ENCODE measurements around the gene TMEM259. TPM values are rescaled to one million over a fixed set of nuclear protein-coding genes. Genes with fewer than 3 reads are reported as not detected.

Gene TMEM259
- total RNA-seq, 1 donor, result 83.0 TPM

DNA sequence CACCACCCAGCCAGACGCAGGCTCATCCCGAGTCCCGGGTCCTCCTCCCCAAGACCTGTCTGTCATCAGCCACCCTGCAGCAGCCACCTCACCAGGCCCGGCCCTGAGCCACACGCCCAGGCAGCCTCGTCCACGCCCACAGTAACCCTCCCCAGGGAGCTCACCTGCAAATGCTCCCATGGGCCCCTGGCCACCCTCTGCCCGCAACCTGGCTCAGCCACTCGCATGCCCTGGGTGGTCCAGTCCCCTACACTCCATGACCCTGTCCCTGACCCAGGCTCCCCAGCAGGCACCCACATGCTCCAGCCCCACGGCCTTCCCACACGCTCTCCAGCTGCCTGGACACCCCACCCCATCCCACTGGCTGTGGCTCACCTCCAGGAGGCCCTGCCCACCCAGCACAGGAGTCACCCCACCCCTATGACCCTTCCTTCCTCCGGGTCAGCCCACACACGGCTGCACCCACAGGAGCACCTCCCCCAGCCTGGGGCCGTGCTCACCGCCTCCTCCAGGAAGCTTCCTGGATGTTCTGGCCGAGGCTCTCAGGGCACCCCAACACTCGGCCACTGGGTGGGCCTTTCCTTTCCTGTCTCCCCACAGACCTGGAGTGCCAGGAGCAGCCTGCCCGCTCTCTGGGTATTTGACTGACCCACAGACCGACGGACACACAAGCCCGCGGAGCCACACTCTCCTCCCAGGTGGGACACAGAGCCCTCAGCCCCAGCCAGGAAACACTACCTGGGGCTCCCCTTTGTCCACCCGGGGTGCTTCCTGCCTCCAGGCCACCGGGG is 3.6 kb downstream of the TMEM259 start:
- Histone ChIP-seq H3K4me1 (ENCODE audit: insufficient read depth, low read length) (peaks cover 51% of the 10 kb centered on the region), H3K27me3 (ENCODE audit: insufficient read depth, low read length) (no peaks in the 10 kb centered on the region), H3K4me3 (ENCODE audit: low read length) (no peak overlapping the region)

DNA sequence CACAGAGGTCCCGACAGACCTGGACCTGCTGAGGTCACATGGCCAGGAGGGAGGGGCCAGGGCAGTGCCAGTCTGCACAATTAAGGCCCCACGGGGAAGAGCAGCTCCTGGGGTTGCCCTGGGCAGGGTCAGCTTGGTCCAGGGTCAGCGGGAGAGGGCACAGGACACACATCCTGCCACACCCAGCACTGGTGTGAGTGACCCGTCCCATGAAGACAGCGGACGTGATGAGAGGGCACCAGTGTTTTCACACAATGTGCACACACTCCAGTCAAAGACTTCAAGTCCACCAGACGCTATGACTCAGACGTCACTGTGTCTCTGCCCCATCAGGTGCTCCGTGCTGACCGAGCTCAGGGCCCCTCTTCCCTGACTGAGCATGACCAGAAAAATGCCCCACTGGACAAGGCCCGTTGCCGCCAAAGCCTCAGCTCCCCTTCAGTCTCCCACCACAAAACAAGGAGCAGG is 4.2 kb downstream of the TMEM259 start:
- no peaks in the 10 kb centered on the region for H3K9me3 ChIP-seq (ENCODE audit: low read depth, low read length)
- H3K27me3 ChIP-seq (ENCODE audit: insufficient read depth, low read length), result no peaks in the 10 kb centered on the region
- H3K4me1 ChIP-seq (ENCODE audit: insufficient read depth, low read length), result peaks cover 45% of the 10 kb centered on the region
- H3K4me3 ChIP-seq (ENCODE audit: low read length), result no peak overlapping the region

More for the DNA sequence above, 3.6 kb downstream of the TMEM259 start:
- H3K9me3 ChIP-seq (ENCODE audit: low read depth, low read length), result no peaks in the 10 kb centered on the region

DNA sequence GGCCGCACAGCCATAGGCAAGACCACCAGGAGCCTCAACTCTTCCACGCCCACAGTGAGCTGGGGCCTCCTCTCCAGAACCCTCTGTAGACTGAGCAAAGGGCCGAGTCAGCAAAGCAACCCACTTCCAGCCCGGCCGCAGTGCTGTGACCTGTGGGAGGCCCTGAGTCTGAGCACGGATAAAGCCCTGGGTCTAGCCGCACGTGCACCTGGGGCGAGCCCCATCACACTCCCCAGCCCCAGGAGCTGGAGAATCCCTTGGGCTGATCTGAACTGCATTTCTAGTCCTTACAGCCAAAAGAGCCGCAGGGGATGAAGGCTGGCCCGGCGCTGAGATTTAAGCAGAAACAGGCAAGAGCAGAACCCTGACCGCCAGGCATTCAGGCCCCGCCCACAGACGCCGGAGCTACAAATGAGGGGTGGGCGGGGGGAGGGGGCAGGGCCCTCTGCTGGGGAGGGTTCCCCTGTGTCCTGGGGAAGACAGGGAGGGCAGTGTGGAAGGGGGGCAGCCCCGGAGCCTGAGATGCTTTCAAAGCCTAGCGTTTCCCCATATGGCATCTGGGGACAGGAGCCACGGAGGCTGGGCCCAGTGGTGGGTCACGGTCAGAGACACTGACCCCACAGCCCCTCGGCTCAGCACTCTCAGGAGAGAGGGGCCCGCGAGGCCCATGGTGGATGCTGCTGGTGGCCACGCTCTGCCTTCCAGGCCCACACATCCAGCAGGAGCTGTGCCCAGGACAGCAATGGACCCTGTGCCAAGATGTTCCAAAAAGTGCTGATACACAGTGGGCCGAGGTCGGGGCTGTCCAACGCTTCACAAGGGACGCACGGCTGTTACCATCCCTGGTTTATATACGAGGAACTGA is 4.9 kb downstream of the TMEM259 start:
- Histone ChIP-seq H3K9me3 (ENCODE audit: low read depth, low read length) (no peaks in the 10 kb centered on the region), H3K4me1 (ENCODE audit: insufficient read depth, low read length) (peaks cover 43% of the 10 kb centered on the region), H3K27me3 (ENCODE audit: insufficient read depth, low read length) (no peaks in the 10 kb centered on the region), H3K4me3 (ENCODE audit: low read length) (no peak overlapping the region)

DNA sequence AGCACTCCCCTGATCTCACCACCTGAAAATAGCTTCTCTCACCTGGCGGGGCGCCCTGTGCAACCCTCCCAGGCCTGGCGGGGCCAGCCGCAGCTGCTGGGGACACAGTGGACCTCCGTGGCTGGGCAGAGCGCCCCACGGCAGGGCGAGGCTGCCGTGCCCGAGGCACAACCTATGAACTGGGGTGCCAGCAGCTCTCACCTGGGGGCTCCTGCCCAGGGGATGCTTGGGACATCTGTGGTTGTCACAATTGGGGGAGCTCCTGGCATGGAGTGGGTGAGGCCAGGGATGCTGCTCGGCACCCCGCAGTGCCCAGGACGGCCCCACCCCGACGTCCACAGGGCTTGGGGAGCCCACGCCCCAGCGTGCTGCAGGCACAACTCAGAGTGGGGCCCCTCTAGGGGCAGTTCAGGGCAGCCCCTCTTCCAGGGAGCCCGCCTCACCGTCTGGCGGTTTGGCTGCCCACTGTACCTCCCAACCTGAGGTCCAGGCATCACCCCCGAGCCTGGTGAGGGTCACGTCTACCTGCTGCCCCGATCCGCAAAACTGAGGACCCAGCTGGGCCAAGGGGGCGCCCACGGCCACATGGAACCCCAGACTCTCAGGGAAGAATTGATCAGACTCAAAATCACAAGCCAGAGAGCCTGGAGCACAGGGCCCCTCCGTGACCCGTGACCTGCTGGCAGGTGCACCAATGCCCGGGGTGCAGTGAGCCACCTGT is 5.7 kb downstream of the TMEM259 start:
- Histone ChIP-seq H3K27me3 (ENCODE audit: insufficient read depth, low read length) (no peaks in the 10 kb centered on the region), H3K9me3 (ENCODE audit: low read depth, low read length) (no peaks in the 10 kb centered on the region), H3K4me3 (ENCODE audit: low read length) (no peak overlapping the region), H3K4me1 (ENCODE audit: insufficient read depth, low read length) (peaks cover 41% of the 10 kb centered on the region)

DNA sequence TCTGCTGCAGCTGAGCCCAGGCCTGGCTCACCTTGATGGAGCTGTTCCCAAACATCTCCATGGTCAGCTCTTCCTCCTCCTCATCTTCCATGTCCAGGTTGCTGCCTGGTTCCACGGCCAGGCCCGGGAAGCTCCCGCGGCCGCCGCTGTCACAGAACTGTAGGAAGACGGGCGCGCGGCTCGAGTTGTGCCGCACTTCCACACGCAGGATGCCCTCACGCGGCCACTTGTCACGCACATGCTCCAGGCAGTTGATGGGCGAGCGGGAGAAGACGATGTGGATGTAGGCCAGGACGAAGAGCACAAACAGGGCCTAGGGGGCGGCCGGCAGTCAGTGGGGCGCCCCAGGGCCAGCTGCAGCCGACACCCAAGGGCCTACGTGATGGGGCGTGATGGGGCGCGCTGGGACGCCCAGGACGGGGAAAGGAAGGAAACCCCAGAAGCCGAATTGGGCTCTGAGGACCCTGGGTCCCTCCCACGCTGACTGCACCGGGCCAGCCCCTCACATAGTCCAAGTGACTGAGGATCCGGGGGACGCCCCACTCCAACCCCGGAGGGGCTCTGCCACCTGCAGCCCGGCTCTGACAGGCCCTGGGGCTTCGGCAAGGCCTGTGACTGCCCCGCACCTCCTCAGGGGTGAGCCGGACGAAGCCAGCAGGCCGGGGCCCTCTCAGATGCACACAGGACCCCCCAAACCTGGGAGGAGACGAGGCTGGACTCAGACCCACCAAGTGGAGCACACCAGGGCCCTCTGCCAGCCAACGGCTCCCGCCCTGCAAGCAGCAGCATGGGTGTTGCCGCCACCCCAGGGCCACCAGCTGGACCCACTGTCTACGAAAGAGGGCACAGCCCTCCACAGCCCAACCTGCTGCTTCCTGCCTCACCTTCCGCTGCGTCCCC is 6.5 kb downstream of the TMEM259 start:
- Histone ChIP-seq H3K9me3 (ENCODE audit: low read depth, low read length) (no peaks in the 10 kb centered on the region), H3K27me3 (ENCODE audit: insufficient read depth, low read length) (no peaks in the 10 kb centered on the region), H3K4me3 (ENCODE audit: low read length) (no peak overlapping the region), H3K4me1 (ENCODE audit: insufficient read depth, low read length) (peaks cover 33% of the 10 kb centered on the region)

DNA sequence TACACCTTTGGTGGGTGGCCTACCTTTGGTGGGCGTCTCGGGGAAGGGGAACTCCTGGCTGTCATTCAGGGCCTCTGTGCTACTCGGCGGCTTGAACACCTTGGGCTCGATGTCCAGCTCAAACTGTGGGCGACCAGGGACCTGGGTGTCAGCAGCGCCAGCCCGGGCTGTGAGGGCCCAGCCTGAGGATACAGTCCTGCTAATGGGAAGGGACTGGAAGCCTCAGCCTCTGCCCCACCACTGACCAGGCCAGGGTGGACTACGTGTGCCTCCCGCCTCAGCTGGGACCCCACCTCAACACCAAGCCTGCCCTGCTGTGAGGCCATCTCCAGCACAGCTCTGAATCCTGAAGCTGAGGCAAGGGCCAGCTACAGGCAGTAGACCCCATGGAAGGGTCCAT is 7.7 kb downstream of the TMEM259 start:
- no peak overlapping the region for H3K4me3 ChIP-seq (ENCODE audit: low read length)
- no peaks in the 10 kb centered on the region for H3K9me3 ChIP-seq (ENCODE audit: low read depth, low read length)
- H3K27me3 ChIP-seq (ENCODE audit: insufficient read depth, low read length), result no peaks in the 10 kb centered on the region
- H3K4me1 ChIP-seq (ENCODE audit: insufficient read depth, low read length), result peaks cover 21% of the 10 kb centered on the region

DNA sequence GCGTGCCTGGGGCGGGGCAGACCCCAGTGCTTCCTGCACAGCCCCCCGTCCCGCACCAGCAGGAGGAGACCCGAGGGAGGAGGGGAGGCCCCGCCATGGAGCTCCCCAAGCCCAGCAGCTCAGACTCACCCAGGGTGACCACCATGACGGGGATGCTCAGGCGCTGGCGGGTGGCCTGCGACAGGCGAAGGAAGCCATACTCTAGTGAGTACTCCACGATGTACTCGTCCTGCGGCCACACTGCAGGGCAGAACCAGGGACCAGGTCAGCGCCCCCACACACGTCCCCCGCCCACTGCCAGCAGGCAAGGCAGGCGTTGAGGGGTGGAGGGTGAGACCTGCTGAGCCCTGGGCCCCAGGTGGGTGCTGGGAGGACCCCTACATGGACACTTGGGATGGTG is 8.6 kb downstream of the TMEM259 start:
- H3K9me3 ChIP-seq (ENCODE audit: low read depth, low read length), result no peaks in the 10 kb centered on the region
- peaks cover 12% of the 10 kb centered on the region for H3K4me1 ChIP-seq (ENCODE audit: insufficient read depth, low read length)
- no peaks in the 10 kb centered on the region for H3K27me3 ChIP-seq (ENCODE audit: insufficient read depth, low read length)
- H3K4me3 ChIP-seq (ENCODE audit: low read length), result no peak overlapping the region

DNA sequence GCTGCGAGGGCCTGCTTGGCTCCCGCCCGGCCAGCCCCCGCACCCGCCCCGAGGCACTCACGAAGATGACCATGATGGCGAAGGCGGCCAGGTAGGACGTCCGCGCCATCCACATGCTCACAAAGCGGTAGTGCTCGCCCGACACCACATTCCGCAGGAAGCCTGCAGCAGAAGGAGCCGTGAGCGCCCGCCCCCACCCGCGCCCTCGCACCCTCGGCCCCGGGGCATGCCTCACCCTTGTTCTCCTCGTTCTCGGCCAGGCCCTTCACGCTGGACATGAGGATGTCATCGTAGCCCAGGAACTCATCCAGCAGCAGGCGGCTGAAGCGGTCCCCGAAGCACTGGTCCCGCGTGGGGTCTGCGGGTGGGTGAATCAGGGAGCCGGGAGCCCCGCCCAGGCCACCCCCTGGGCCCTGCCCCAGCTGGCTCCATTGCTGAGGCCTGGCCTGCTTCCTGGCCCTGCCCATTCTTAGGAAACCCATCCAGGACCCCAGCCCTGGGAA is 9.0 kb downstream of the TMEM259 start:
- no peaks in the 10 kb centered on the region for H3K27me3 ChIP-seq (ENCODE audit: insufficient read depth, low read length)
- no peak overlapping the region for H3K4me3 ChIP-seq (ENCODE audit: low read length)
- H3K4me1 ChIP-seq (ENCODE audit: insufficient read depth, low read length), result peaks cover 8% of the 10 kb centered on the region
- no peaks in the 10 kb centered on the region for H3K9me3 ChIP-seq (ENCODE audit: low read depth, low read length)

DNA sequence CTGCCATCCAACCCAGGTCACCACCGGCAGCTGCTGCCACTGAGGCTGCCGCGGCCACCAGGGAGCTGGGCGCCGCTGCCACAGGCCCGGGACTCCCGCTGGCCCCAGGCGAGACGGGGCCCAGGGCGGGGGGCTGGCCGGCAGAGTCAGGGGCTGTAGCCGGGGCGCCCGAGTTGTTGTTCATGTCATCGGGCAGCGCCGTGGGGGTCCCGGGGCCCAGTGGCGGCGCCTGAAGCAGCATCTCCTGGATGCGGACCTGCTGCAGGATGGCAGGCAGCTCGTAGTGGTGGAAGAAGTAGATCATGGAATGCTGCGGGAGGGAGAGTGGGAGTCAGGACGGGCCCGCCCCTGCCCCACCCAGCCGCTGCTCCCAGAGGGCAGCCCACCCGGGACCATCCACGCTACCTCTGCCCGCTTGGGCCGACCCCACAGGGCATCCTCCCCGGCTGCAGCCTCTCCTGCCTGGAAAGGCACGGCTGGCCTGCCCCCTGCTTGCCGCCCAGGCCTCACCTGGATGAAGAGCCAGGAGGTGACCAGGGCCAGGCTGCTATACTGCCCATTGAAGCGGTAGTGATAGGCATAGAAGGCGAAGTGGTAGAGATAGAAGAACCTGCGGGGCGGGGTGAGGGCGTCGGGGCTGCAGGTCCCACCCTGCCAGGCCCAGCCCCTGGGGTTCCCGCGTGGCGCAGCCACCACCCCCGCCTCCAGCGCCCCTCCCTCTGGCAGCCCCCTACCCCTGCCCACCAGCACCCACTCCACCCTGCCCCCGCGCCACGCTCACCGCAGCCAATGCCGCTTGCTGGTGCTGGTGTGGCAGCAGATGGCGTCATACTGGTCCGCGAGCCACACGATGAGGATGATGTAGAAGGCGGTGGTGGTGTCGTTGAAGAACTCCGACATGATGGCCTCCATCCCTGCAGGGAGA is 10.1 kb downstream of the TMEM259 start:
- Histone ChIP-seq H3K4me3 (ENCODE audit: low read length) (no peak overlapping the region), H3K4me1 (ENCODE audit: insufficient read depth, low read length) (no peaks in the 10 kb centered on the region), H3K27me3 (ENCODE audit: insufficient read depth, low read length) (no peaks in the 10 kb centered on the region), H3K9me3 (ENCODE audit: low read depth, low read length) (no peaks in the 10 kb centered on the region)

DNA sequence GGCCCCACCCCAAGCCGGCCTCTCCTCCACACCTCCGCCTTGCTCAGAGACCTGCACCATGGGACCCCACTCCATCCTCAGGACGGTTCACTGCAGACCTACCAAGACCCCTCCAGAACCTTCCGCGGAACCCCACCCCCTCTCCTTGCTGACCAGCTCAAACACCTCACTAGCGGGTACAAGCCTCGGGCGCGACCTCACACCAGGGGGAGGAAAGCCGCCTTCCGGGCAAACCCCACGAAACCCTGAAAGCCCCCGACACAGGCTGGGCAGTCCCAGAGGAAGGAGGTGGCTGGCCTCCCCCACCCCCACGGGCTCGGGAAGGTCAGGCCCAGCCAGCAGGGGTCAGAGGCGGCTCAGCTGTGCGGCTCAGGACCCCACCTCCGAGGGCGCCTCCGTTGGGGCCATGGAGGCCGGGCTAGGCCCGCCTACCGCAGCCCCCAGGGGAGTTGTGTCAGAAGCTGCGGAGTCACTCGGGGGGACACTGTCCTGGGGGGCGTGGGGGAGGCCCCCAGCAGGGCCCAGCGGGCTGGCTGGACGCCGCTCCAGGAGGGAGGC is 10.9 kb downstream of the TMEM259 start:
- Histone ChIP-seq H3K27me3 (ENCODE audit: insufficient read depth, low read length) (no peaks in the 10 kb centered on the region), H3K4me3 (ENCODE audit: low read length) (no peak overlapping the region), H3K4me1 (ENCODE audit: insufficient read depth, low read length) (no peaks in the 10 kb centered on the region), H3K9me3 (ENCODE audit: low read depth, low read length) (no peaks in the 10 kb centered on the region)

DNA sequence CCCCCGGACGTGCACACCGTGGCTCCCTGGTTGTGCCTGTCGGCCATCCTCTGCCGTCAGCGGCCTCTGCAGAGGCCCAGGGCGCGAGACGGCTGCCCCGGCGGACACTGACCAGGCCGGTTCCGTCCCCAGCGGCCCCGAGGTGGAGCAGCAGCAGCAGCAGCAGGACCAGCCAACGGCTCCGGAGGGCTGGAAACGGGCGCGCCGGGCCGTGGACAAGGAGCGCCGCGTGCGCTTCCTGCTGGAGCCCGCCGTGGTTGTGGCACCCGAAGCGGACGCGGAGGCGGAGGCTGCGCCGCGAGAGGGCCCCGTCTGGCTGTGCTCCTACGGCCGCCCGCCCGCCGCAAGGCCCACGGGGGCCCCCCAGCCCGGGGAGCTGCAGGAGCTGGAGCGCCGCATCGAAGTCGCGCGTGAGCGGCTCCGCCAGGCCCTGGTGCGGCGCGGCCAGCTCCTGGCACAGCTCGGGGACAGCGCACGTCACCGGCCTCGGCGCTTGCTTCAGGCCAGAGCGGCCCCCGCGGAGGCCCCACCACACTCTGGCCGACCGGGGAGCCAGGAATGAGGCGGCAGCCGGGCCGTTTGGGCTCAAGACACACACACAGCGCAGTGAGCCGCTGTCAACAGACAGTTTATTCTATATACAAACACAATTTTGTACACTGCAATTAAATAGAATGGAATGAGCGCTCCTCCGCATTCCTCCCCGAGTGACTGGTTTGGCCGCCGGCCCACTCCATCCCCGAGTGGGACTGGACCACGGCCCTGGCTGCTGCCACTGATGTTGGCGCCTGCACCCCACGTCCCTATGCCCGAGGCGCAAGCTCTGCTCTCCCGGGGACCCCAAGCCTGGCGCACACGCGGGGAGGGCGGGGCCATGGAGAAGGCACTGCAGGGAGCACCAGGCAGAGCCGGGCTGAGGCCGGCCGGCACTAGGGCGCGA is 11.6 kb downstream of the TMEM259 start:
- Histone ChIP-seq H3K9me3 (ENCODE audit: low read depth, low read length) (no peaks in the 10 kb centered on the region), H3K4me3 (ENCODE audit: low read length) (no peak overlapping the region), H3K27me3 (ENCODE audit: insufficient read depth, low read length) (no peaks in the 10 kb centered on the region), H3K4me1 (ENCODE audit: insufficient read depth, low read length) (no peaks in the 10 kb centered on the region)

DNA sequence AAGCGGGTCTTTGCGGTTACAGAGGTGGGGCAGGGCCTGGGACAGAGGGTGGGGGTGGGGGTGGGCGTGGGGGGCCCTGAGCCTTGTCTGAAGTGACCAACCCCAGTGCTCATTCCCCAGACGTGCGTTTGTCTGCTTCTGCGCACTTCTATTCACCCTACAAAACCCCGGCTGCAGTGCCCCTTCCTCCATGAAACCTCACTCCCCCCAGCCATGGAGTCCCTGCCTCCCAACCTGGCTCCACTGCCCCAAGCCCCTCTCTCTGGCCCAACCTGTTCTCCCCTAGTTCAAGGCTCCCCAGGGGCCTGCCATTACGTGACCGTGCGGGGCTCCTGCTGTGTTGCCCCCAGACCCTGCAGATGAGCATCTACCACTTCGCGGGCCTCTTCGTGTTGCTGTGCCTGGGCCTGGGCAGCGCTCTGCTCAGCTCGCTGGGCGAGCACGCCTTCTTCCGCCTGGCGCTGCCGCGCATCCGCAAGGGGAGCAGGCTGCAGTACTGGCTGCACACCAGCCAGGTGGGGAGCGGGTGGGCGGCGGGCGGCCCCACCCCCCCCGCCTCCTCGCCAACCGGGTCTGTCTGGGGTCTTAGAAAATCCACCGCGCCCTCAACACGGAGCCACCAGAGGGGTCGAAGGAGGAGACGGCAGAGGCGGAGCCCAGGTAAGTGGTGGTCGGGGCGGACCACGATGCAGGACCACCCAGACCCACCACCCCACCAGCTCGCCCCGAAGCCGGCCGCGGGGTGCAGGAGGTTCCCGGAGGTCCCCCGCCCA is 12.5 kb downstream of the TMEM259 start:
- Histone ChIP-seq H3K9me3 (ENCODE audit: low read depth, low read length) (no peaks in the 10 kb centered on the region), H3K4me3 (ENCODE audit: low read length) (no peak overlapping the region), H3K4me1 (ENCODE audit: insufficient read depth, low read length) (no peaks in the 10 kb centered on the region), H3K27me3 (ENCODE audit: insufficient read depth, low read length) (no peaks in the 10 kb centered on the region)
